GM12878 (cell line): Measurements from ENCODE around the gene IRAK3. TPM values are rescaled to one million over a fixed set of nuclear protein-coding genes. Genes with fewer than 3 reads are reported as not detected.

Experiments
- ATAC-seq: fragments of 200-7000 bp; cut with Tn5 transposase; 3 replicates; pipeline ENCODE4 v1.9.1; 2020; ENCODE audit warnings: mild to moderate bottlenecking, moderate library complexity
- BruUV-seq: library from RNA; stranded (reverse); fragments of 400-500 nt; replicated peaks from 2 replicates; lab custom pipeline; 2021; lab: Mats Ljungman, UMichigan
- CTCF ChIA-PET: fragments of 300-600 bp; sonication (Branson Sonifier 250); formaldehyde crosslinking; extraction: SDS; loops from one replicate; lab custom pipeline; 2021; ENCODE audit warnings: inconsistent platforms; lab: Yijun Ruan, JAX
- POLR2A ChIA-PET: fragments of 350-600 bp; formaldehyde crosslinking; extraction: SDS; loops from one replicate; lab custom pipeline; 2021; ENCODE audit warnings: inconsistent platforms; lab: Charles Lee
- RAD21 ChIA-PET: fragments of 300-600 bp; sonication (Branson Sonifier 250); formaldehyde crosslinking; loops from one replicate; lab custom pipeline; 2023; ENCODE audit warnings: antibody characterized with exemption; ENCODE audit not compliant: unreplicated experiment; lab: Charles Lee
- SMC1A ChIA-PET: fragments of 300-600 bp; sonication (Branson Sonifier 250); formaldehyde crosslinking; loops from one replicate; lab custom pipeline; 2023; ENCODE audit not compliant: unreplicated experiment, uncharacterized antibody; lab: Charles Lee
- DNase-seq: peaks from one replicate; pipeline ENCODE4 v3.0.0-alpha.2; 2011; ENCODE audit warnings: low read depth, low spot score
- FAIRE-seq: peaks from 3 replicates; lab custom pipeline; 2011; peaks lifted over from hg19 to GRCh38; lab: Jason Lieb, UNC
- H2AFZ ChIP-seq: 2 replicates; pipeline ENCODE4 v1.6.0; 2011; ENCODE audit warnings: low read depth, low read length, control low read depth; ENCODE audit not compliant: control insufficient read depth
- H3K27ac ChIP-seq: 2 replicates; pipeline ENCODE4 v1.5.1; 2011; ENCODE audit warnings: control low read depth; ENCODE audit not compliant: control insufficient read depth, insufficient read depth
- H3K27me3 ChIP-seq, 2 experiments: replicated peaks in 1 of 2; 2 replicates each; pipeline versions ENCODE4 v1.6.0 to v1.6.1; 2011; ENCODE audit warnings: low read length in 1 of 2; ENCODE audit not compliant: control insufficient read depth in 2 of 2, insufficient read depth in 2 of 2
- H3K36me3 ChIP-seq, 2 experiments: 2 replicates each; pipeline ENCODE4 v1.5.1; 2011; ENCODE audit warnings: low read length in 1 of 2; ENCODE audit not compliant: control insufficient read depth in 2 of 2, insufficient read depth in 2 of 2
- H3K4me1 ChIP-seq: 2 replicates; pipeline ENCODE4 v1.6.1; 2011; ENCODE audit warnings: mild to moderate bottlenecking, low read length, moderate library complexity, mixed read lengths; ENCODE audit not compliant: control insufficient read depth, insufficient read depth
- H3K4me2 ChIP-seq: 2 replicates; pipeline ENCODE4 v1.6.0; 2011; ENCODE audit warnings: control low read depth; ENCODE audit not compliant: control insufficient read depth, insufficient read depth
- H3K4me3 ChIP-seq: fragments of 200-600 bp; sonication (generic); 2 replicates; pipeline ENCODE4 v1.5.1; 2016
- H3K79me2 ChIP-seq: 2 replicates; pipeline ENCODE4 v1.6.0; 2011; ENCODE audit warnings: low read length; ENCODE audit not compliant: control insufficient read depth, insufficient read depth
- H3K9ac ChIP-seq: 2 replicates; pipeline ENCODE4 v1.8.0; 2011; ENCODE audit warnings: low read length, control low read depth, mixed read lengths; ENCODE audit not compliant: control insufficient read depth, insufficient read depth
- H3K9me3 ChIP-seq: replicated peaks from 3 replicates; pipeline ENCODE4 v1.5.1; 2011; ENCODE audit warnings: mild to moderate bottlenecking, low read length; ENCODE audit not compliant: control insufficient read depth, insufficient read depth
- H4K20me1 ChIP-seq: 2 replicates; pipeline ENCODE4 v1.6.0; 2011; ENCODE audit not compliant: control insufficient read depth, insufficient read depth
- EP300 ChIP-seq, 2 experiments: fragments of 150-350 bp in 1 of 2; IDR thresholded peaks; 2 replicates each; pipeline ENCODE4 v1.6.1; 2011 to 2012; ENCODE audit warnings: low read depth in 2 of 2, low read length in 2 of 2, borderline replicate concordance in 1 of 2, improper control_type of control experiment in 1 of 2, inconsistent platforms in 1 of 2; ENCODE audit not compliant: control insufficient read depth in 1 of 2
- IRF4 ChIP-seq: IDR thresholded peaks from 2 replicates; pipeline ENCODE4 v1.6.1; 2011; ENCODE audit warnings: low read depth, low read length
- MYC ChIP-seq: IDR thresholded peaks from 2 replicates; pipeline ENCODE4 v1.6.1; 2011; ENCODE audit warnings: mild to moderate bottlenecking, low read length, moderate library complexity, inconsistent platforms; ENCODE audit not compliant: insufficient read depth, insufficient replicate concordance, insufficient read length, severe bottlenecking
- PML ChIP-seq: IDR thresholded peaks from 2 replicates; pipeline ENCODE4 v1.6.1; 2012; ENCODE audit warnings: low read length, inconsistent platforms
- POLR2A ChIP-seq: IDR thresholded peaks from 2 replicates; pipeline ENCODE4 v1.6.1; 2011; ENCODE audit warnings: low read depth, mild to moderate bottlenecking, low read length
- SRF ChIP-seq, 2 experiments: IDR thresholded peaks; 2 replicates each; pipeline ENCODE4 v1.6.1; 2011; ENCODE audit warnings: low read depth in 2 of 2, low read length in 2 of 2, mild to moderate bottlenecking in 1 of 2, moderate library complexity in 1 of 2
- STAT1 ChIP-seq: fragments of 450-650 bp; conservative IDR thresholded peaks from 2 replicates; pipeline ENCODE4 v1.6.1; 2014; ENCODE audit warnings: antibody characterized with exemption, mild to moderate bottlenecking
- SUPT20H ChIP-seq: IDR thresholded peaks from 2 replicates; pipeline ENCODE4 v1.6.1; 2011; ENCODE audit warnings: low read depth, mild to moderate bottlenecking, low read length, moderate library complexity, borderline replicate concordance; ENCODE audit not compliant: control insufficient read depth
- TAF1 ChIP-seq: IDR thresholded peaks from 2 replicates; pipeline ENCODE4 v1.6.1; 2011; ENCODE audit warnings: mild to moderate bottlenecking, low read depth, low read length, borderline replicate concordance
- TARDBP ChIP-seq: IDR thresholded peaks from 2 replicates; pipeline ENCODE4 v1.6.1; 2016; ENCODE audit warnings: borderline replicate concordance
- WGBS: methylation state at CpG from one replicate; pipeline ENCODE4 v1.1.6; 2016; ENCODE audit warnings: low lambda C conversion rate; ENCODE audit not compliant: insufficient replicate concordance, insufficient coverage; ENCODE audit errors: missing lambda C conversion rate; 5-methylcytosine and 5-hydroxymethylcytosine counted together
- in situ Hi-C: fragments of 300-500 bp; cut with MboI; formaldehyde crosslinking; loops from 9 replicates; pipeline ENCODE4 v1.14.3; 2018; ENCODE audit warnings: mixed read lengths
- intact Hi-C: fragments of 100-400 bp; cut with micrococcal nuclease; formaldehyde crosslinking; loops from one replicate; pipeline ENCODE4 v1.14.2; 2022; ENCODE audit not compliant: unreplicated experiment
- polyA plus RNA-seq, 11 experiments: library from polyadenylated mRNA; depleted of rRNA in 4 of 11; unstranded in 6 of 11; stranded (reverse) in 5 of 11; fragments of >200 nt; fragmentation: Nextera tagmentation in 4 of 11; fragmentation: Illumina TruSeq in 1 of 11; extraction: Ambion mirVana in 4 of 11; extraction: Trizol in 1 of 11; gene quantifications; 1 replicate in 1 of 11; 2 replicates in 10 of 11; pipeline versions ENCODE4 v1.2.1 to v1.2.3, GENCODE V29; 2011 to 2016; ENCODE audit warnings: inconsistent platforms in 2 of 11, missing spikeins in 2 of 11, low read depth in 1 of 11
- total RNA-seq, 4 experiments: library from RNA; depleted of rRNA in 3 of 4; stranded (reverse); fragments of >200 nt in 3 of 4; fragmentation: Illumina TruSeq in 1 of 4; extraction: Trizol in 1 of 4; gene quantifications; 2 replicates each; pipeline versions ENCODE4 v1.2.1 to v1.2.3, GENCODE V29; 2013 to 2021
- TF ChIP-seq, protein P1 (sequence below): fragments of 450-650 bp; IDR thresholded peaks from 2 replicates; pipeline ENCODE4 v1.6.1; 2014; ENCODE audit warnings: mild to moderate bottlenecking
- TF ChIP-seq, protein P2 (sequence below): fragments of 450-650 bp; IDR thresholded peaks from 2 replicates; pipeline ENCODE4 v1.6.1; 2017; ENCODE audit warnings: mild to moderate bottlenecking, low read depth, inconsistent platforms; ENCODE audit not compliant: poor library complexity, severe bottlenecking
- TF ChIP-seq, protein P3 (sequence below): fragments of 450-650 bp; IDR thresholded peaks from 2 replicates; pipeline ENCODE4 v1.6.1; 2018; ENCODE audit warnings: borderline replicate concordance, mild to moderate bottlenecking; ENCODE audit not compliant: partially characterized antibody
- TF ChIP-seq, protein P4 (sequence below): IDR thresholded peaks from 2 replicates; pipeline ENCODE4 v1.6.1; 2011; ENCODE audit warnings: borderline replicate concordance, low read depth, mild to moderate bottlenecking, moderate library complexity, low read length; ENCODE audit not compliant: insufficient read depth, poor library complexity, severe bottlenecking

The IRAK3 gene
- total and polyA plus RNA-seq, 10 of the 15 experiments (the other 5 are each of a cell fraction or from before 2014, with no cell fraction given) = 1.4 to 14.1 (median 5.4) TPM

DNA sequence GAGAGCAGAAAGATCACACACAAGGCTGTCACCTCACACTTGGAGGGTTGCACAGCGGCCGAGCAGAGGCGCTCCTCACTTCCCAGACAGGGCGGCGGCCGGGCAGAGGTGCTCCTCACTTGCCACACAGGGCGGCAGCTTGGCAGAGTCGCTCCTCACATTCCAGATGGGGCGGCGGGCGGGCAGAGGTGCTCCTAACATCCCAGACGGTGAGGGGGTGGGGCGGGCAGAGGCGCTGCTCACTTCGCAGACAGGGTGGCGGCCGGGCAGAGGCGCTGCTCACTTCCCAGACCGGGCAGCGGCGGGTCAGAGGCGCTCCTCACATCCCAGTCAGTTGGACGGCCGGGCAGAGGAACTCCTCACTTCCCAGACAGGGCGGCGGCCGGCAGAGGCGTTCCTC lies 28.3 kb upstream of the IRAK3 start (continued):
- TF ChIP-seq, protein P1, sequence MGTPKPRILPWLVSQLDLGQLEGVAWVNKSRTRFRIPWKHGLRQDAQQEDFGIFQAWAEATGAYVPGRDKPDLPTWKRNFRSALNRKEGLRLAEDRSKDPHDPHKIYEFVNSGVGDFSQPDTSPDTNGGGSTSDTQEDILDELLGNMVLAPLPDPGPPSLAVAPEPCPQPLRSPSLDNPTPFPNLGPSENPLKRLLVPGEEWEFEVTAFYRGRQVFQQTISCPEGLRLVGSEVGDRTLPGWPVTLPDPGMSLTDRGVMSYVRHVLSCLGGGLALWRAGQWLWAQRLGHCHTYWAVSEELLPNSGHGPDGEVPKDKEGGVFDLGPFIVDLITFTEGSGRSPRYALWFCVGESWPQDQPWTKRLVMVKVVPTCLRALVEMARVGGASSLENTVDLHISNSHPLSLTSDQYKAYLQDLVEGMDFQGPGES = no peak
- TF ChIP-seq, protein P2, sequence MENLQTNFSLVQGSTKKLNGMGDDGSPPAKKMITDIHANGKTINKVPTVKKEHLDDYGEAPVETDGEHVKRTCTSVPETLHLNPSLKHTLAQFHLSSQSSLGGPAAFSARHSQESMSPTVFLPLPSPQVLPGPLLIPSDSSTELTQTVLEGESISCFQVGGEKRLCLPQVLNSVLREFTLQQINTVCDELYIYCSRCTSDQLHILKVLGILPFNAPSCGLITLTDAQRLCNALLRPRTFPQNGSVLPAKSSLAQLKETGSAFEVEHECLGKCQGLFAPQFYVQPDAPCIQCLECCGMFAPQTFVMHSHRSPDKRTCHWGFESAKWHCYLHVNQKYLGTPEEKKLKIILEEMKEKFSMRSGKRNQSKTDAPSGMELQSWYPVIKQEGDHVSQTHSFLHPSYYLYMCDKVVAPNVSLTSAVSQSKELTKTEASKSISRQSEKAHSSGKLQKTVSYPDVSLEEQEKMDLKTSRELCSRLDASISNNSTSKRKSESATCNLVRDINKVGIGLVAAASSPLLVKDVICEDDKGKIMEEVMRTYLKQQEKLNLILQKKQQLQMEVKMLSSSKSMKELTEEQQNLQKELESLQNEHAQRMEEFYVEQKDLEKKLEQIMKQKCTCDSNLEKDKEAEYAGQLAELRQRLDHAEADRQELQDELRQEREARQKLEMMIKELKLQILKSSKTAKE = no peak
- TF ChIP-seq IRF4 = no peak
- TF ChIP-seq EP300 (IDR thresholded peaks at IDR 0.05; ENCODE audit: borderline replicate concordance in 1 of 2, control insufficient read depth in 1 of 2, low read depth in 2 of 2, low read length in 2 of 2) = no peak
- no peak for TF ChIP-seq SRF (IDR thresholded peaks at IDR 0.05; ENCODE audit: low read depth in 2 of 2, low read length in 2 of 2)
- TF ChIP-seq TARDBP = no peak
- no peak for TF ChIP-seq SUPT20H

DNA sequence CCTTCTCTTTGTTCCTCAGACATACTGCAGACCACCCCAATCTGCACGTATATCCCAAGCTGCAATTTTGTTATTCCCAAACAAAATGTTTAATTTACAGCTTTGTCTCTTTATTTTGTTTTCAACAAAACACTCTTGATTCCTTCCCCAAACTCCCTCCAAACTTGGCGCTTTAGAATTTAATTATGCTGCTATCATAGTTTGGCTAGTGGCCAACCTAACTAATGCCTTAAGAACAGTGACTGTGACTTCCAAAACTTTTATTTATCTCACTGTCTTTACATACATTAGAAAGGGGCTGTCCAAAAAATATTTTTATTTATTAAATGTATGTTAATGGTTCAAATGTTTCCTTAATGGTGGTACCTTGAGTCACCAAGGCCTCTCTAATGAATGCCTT lies 26.3 kb upstream of the IRAK3 start:
- WGBS = 96% methylated on average over 2 of the region's 2 CpGs
- POLR2A ChIA-PET = no interaction called here
- TF ChIP-seq MYC (no peak), STAT1 (no peak), POLR2A (no peak), PML (no peak), TAF1 (no peak)
- TF ChIP-seq, protein P3, sequence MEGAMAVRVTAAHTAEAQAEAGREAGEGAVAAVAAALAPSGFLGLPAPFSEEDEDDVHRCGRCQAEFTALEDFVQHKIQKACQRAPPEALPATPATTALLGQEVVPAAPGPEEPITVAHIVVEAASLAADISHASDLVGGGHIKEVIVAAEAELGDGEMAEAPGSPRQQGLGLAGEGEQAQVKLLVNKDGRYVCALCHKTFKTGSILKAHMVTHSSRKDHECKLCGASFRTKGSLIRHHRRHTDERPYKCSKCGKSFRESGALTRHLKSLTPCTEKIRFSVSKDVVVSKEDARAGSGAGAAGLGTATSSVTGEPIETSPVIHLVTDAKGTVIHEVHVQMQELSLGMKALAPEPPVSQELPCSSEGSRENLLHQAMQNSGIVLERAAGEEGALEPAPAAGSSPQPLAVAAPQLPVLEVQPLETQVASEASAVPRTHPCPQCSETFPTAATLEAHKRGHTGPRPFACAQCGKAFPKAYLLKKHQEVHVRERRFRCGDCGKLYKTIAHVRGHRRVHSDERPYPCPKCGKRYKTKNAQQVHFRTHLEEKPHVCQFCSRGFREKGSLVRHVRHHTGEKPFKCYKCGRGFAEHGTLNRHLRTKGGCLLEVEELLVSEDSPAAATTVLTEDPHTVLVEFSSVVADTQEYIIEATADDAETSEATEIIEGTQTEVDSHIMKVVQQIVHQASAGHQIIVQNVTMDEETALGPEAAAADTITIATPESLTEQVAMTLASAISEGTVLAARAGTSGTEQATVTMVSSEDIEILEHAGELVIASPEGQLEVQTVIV = no peak
- TF ChIP-seq, protein P4, sequence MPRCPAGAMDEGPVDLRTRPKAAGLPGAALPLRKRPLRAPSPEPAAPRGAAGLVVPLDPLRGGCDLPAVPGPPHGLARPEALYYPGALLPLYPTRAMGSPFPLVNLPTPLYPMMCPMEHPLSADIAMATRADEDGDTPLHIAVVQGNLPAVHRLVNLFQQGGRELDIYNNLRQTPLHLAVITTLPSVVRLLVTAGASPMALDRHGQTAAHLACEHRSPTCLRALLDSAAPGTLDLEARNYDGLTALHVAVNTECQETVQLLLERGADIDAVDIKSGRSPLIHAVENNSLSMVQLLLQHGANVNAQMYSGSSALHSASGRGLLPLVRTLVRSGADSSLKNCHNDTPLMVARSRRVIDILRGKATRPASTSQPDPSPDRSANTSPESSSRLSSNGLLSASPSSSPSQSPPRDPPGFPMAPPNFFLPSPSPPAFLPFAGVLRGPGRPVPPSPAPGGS = no peak

More for the DNA sequence above, 26.3 kb upstream of the IRAK3 start:
- intact Hi-C loops = loop anchor here (10.0 kb wide), 1 partner anchor 1758 kb away; the partner anchor contains the start of gene XPOT
- H3K79me2 ChIP-seq = peaks cover 39% of the 10 kb centered on the region
- ChIA-PET RAD21 (no interaction called here), CTCF (no interaction called here), SMC1A (no interaction called here)
- BruUV-seq = no TSS peak
- peaks cover 0 to 6% of the 10 kb centered on the region in 2 experiments for H3K36me3 ChIP-seq
- ATAC-seq (no peak), FAIRE-seq (no peak), DNase-seq (no peak)
- no peak overlapping the region for H3K4me2 ChIP-seq
- H2AFZ ChIP-seq = no peak overlapping the region
- H3K9me3 ChIP-seq = peaks cover 22% of the 10 kb centered on the region
- H3K4me3 ChIP-seq = no peak overlapping the region
- H3K27me3 ChIP-seq = no peaks in the 10 kb centered on the region
- H4K20me1 ChIP-seq = no peaks in the 10 kb centered on the region
- no peaks in the 10 kb centered on the region for H3K4me1 ChIP-seq
- H3K9ac ChIP-seq = no peak overlapping the region
- in situ Hi-C loops = no loop called here
- H3K27ac ChIP-seq = no peak overlapping the region
